Measurements from ENCODE around the gene TNPO3.
"Not testable (repeated sequence)": the region's sequence is repeated elsewhere in the genome, so short reads cannot be mapped to it uniquely, and the experiment has no call there.

The TNPO3 gene

GRCh38 chr7:128920913-128921582 is 133.9 kb downstream of the TNPO3 start:
- DNase-seq (ENCODE audit: low spot score): no peak

- DNase-seq (ENCODE audit: low spot score): no peak
These were observed 134.8 kb downstream of the TNPO3 start for GRCh38 chr7:128919881-128920799.

- no peak for DNase-seq (ENCODE audit: low spot score)
These were observed 135.7 kb downstream of the TNPO3 start for GRCh38 chr7:128919241-128919640.

GRCh38 chr7:128918016-128918665 is 136.8 kb downstream of the TNPO3 start:
- DNase-seq (ENCODE audit: low spot score): no peak

- DNase-seq (ENCODE audit: low spot score): no peak
These were observed 137.8 kb downstream of the TNPO3 start for GRCh38 chr7:128917122-128917521.

- DNase-seq (ENCODE audit: low spot score): no peak
These were observed 138.3 kb downstream of the TNPO3 start for GRCh38 chr7:128916643-128916915.

GRCh38 chr7:128915841-128916642 is 138.9 kb downstream of the TNPO3 start:
- DNase-seq (ENCODE audit: low spot score): no peak

GRCh38 chr7:128915271-128915819 is 139.6 kb downstream of the TNPO3 start:
- DNase-seq (ENCODE audit: low spot score): no peak

GRCh38 chr7:128914566-128915151 is 140.3 kb downstream of the TNPO3 start:
- peak; percentile 43 for DNase-seq (ENCODE audit: low spot score)

GRCh38 chr7:128913870-128914565 is 140.9 kb downstream of the TNPO3 start:
- no peak for DNase-seq (ENCODE audit: low spot score)

GRCh38 chr7:128912709-128913495 is 142.0 kb downstream of the TNPO3 start:
- not testable (repeated sequence) for DNase-seq (ENCODE audit: low spot score)

- no peak for DNase-seq (ENCODE audit: low spot score)
These were observed 142.6 kb downstream of the TNPO3 start for GRCh38 chr7:128912281-128912680.

- DNase-seq (ENCODE audit: low spot score): no peak
These were observed 143.4 kb downstream of the TNPO3 start for GRCh38 chr7:128911423-128912031.

- DNase-seq (ENCODE audit: low spot score): no peak
These were observed 144.4 kb downstream of the TNPO3 start, which contains the start of gene KCP for GRCh38 chr7:128910569-128910945. Gene KCP (minus strand): TSS chr7:128910709. CDS start chr7:128910676, 33 bp downstream.

- DNase-seq (ENCODE audit: low spot score): no peak
These were observed 145.0 kb downstream of the TNPO3 start for GRCh38 chr7:128909625-128910568.

- no peak for DNase-seq (ENCODE audit: low spot score)
These were observed 145.9 kb downstream of the TNPO3 start for GRCh38 chr7:128908750-128909624.
